Measurements from ENCODE around the gene CHCHD3. TPM values are rescaled to one million over a fixed set of nuclear protein-coding genes. Genes with fewer than 3 reads are reported as not detected.

CHCHD3 gene
- total and polyA plus RNA-seq, 4 donors = 25.5 to 37.8 (median 31.8) TPM

DNA sequence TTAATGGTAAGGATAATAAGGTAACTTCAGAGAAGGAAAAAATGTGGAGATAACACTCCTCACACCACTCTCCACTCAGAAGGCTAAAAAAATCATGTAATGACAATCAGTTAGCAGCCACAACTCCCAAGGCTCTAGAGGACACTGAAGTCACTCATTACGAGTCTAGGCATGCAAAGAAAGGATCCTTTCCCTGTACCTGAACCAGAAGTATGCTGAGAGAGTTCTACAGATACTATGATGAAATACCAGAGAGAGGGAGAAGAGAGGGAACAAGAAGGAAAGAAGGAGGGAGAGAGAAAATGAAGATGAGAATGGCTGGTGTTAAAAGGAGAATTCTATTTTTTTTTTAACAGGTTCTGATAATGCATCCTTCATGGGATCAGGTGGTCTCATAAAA lies 281.4 kb downstream of the CHCHD3 start:
- no peaks in the 10 kb centered on the region for H3K27me3 ChIP-seq (ENCODE audit: control insufficient read depth in 4 of 4, insufficient read depth in 4 of 4, low read length in 3 of 4)
- H3K4me1 ChIP-seq (ENCODE audit: control insufficient read depth in 4 of 4, insufficient read depth in 4 of 4, low read length in 3 of 4) = no peaks in the 10 kb centered on the region
- 99% methylated on average over 1 of the region's 1 CpG for WGBS
- no peak overlapping the region for H3K9ac ChIP-seq (ENCODE audit: low read depth in 1 of 2, low read length in 2 of 2)
- DNase-seq (ENCODE audit: low spot score) = no peak
- H3K4me3 ChIP-seq (ENCODE audit: low read depth in 1 of 3, low read length in 3 of 3) = no peak overlapping the region
- H3K9me3 ChIP-seq (ENCODE audit: control insufficient read depth in 4 of 4, low read length in 3 of 4) = no peaks in the 10 kb centered on the region
- peaks cover 0 to 6% (median 0%) of the 10 kb centered on the region in 4 donors for H3K36me3 ChIP-seq (ENCODE audit: control insufficient read depth in 4 of 4, insufficient read depth in 3 of 4, low read depth in 1 of 4, low read length in 3 of 4)
- no peak for TF ChIP-seq RAD21 (IDR thresholded peaks at IDR 0.05)
- TF ChIP-seq, protein P1, sequence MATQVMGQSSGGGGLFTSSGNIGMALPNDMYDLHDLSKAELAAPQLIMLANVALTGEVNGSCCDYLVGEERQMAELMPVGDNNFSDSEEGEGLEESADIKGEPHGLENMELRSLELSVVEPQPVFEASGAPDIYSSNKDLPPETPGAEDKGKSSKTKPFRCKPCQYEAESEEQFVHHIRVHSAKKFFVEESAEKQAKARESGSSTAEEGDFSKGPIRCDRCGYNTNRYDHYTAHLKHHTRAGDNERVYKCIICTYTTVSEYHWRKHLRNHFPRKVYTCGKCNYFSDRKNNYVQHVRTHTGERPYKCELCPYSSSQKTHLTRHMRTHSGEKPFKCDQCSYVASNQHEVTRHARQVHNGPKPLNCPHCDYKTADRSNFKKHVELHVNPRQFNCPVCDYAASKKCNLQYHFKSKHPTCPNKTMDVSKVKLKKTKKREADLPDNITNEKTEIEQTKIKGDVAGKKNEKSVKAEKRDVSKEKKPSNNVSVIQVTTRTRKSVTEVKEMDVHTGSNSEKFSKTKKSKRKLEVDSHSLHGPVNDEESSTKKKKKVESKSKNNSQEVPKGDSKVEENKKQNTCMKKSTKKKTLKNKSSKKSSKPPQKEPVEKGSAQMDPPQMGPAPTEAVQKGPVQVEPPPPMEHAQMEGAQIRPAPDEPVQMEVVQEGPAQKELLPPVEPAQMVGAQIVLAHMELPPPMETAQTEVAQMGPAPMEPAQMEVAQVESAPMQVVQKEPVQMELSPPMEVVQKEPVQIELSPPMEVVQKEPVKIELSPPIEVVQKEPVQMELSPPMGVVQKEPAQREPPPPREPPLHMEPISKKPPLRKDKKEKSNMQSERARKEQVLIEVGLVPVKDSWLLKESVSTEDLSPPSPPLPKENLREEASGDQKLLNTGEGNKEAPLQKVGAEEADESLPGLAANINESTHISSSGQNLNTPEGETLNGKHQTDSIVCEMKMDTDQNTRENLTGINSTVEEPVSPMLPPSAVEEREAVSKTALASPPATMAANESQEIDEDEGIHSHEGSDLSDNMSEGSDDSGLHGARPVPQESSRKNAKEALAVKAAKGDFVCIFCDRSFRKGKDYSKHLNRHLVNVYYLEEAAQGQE (IDR thresholded peaks at IDR 0.05) = no peak
- no peak for TF ChIP-seq GABPA (IDR thresholded peaks at IDR 0.05 in 1 of 2, conservative IDR thresholded peaks at IDR 0.05 in 1 of 2)
- TF ChIP-seq NR2F2 (IDR thresholded peaks at IDR 0.05) = no peak
- TF ChIP-seq CTCF (IDR thresholded peaks at IDR 0.05; ENCODE audit: low read depth, low read length, missing input control) = no peak
- H3K27ac ChIP-seq (ENCODE audit: low read depth in 1 of 2, low read length in 2 of 2) = no peak overlapping the region

GRCh38 chr7:132799081-132799413 lies 282.8 kb downstream of the CHCHD3 start:
- H3K27ac ChIP-seq (ENCODE audit: low read depth in 1 of 2, low read length in 2 of 2) = no peak overlapping the region

More at GRCh38 chr7:132799081-132799413, 282.8 kb downstream of the CHCHD3 start:
- H3K4me1 ChIP-seq (ENCODE audit: control insufficient read depth in 4 of 4, insufficient read depth in 4 of 4, low read length in 3 of 4) = no peaks in the 10 kb centered on the region
- no peaks in the 10 kb centered on the region for H3K9me3 ChIP-seq (ENCODE audit: control insufficient read depth in 4 of 4, low read length in 3 of 4)
- no peak overlapping the region for H3K9ac ChIP-seq (ENCODE audit: low read depth in 1 of 2, low read length in 2 of 2)
- peaks cover 0 to 6% (median 1%) of the 10 kb centered on the region in 4 donors for H3K36me3 ChIP-seq (ENCODE audit: control insufficient read depth in 4 of 4, insufficient read depth in 3 of 4, low read depth in 1 of 4, low read length in 3 of 4)
- H3K4me3 ChIP-seq (ENCODE audit: low read depth in 1 of 3, low read length in 3 of 3) = no peak overlapping the region
- no peak for TF ChIP-seq GABPA (IDR thresholded peaks at IDR 0.05 in 1 of 2, conservative IDR thresholded peaks at IDR 0.05 in 1 of 2)
- TF ChIP-seq EGR1 (IDR thresholded peaks at IDR 0.05; ENCODE audit: low read depth in 2 of 2) = no peak
- TF ChIP-seq, protein P2, sequence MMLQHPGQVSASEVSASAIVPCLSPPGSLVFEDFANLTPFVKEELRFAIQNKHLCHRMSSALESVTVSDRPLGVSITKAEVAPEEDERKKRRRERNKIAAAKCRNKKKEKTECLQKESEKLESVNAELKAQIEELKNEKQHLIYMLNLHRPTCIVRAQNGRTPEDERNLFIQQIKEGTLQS (IDR thresholded peaks at IDR 0.05) = no peak
- no peak for TF ChIP-seq NR2F2 (IDR thresholded peaks at IDR 0.05)
- TF ChIP-seq HNF4A (conservative IDR thresholded peaks at IDR 0.05) = no peak
- TF ChIP-seq FOXA2 (IDR thresholded peaks at IDR 0.05) = no peak
- TF ChIP-seq, protein P1 (IDR thresholded peaks at IDR 0.05) = no peak
- no peak for TF ChIP-seq CTCF (IDR thresholded peaks at IDR 0.05; ENCODE audit: low read depth, low read length, missing input control)
- no peak for TF ChIP-seq SP1 (IDR thresholded peaks at IDR 0.05)
- TF ChIP-seq ZBTB33 (IDR thresholded peaks at IDR 0.05) = no peak
- TF ChIP-seq FOXA1 (IDR thresholded peaks at IDR 0.05) = no peak
- TF ChIP-seq, protein P3, sequence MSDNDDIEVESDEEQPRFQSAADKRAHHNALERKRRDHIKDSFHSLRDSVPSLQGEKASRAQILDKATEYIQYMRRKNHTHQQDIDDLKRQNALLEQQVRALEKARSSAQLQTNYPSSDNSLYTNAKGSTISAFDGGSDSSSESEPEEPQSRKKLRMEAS (IDR thresholded peaks at IDR 0.05) = no peak
- no peak for DNase-seq (ENCODE audit: low spot score)
- no peaks in the 10 kb centered on the region for H3K27me3 ChIP-seq (ENCODE audit: control insufficient read depth in 4 of 4, insufficient read depth in 4 of 4, low read length in 3 of 4)

Data from liver (tissue), 9 donors.